Stimulated activated CD4-positive, alpha-beta T cell treated with anti-CD3 and anti-CD28 coated beads, Interleukin-1b, Interleukin-23, amount 100 ng/mL, for 24 hours (primary cell): ENCODE measurements around the gene OTUB2.

Experiments used
- DNase-seq, 4 experiments: peaks; one replicate each; pipeline ENCODE4 v3.0.0-alpha.2; 2020; ENCODE audit warnings: low read depth in 4 of 4, low spot score in 1 of 4

Gene OTUB2

DNA sequence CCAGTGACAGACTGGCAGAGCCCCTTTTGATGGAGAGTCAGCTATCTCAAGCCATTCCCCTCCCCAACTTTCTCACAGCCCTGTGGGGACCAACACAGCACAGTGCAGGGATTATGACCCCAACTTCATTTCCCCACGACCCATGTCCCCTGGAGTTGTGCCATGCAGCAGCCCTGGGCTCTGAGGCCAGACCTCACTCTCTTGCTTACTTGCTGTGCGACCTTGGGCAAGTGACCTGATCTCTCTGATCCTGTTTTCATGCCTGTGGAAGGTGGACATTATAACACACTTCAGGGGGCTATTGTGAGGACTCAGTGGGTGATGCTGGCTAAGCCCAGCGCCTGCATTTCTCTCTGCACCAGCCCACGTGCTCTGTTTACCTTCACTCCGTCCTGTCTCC is 14.1 kb downstream of the OTUB2 start:
- no peak for DNase-seq

DNA sequence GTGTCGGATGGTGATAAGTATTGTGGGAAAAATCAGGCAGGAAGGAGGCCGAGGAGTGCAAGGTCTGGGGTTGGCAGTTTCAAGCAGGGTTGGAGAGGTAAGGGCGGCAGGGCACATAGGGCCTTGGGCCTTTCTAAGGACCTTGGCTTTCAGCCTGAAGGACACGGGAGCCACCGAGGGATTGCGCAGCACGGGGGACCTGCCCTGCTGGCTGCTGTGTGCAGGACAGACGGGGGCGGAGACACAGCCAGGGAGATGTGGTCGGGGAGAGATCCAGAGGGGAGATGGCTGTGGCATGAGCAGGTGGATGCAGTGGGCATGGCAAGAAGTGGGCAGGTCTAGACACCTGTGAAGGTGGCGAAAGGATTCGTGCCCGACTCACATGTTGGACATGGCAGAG is 14.7 kb downstream of the OTUB2 start:
- no peak for DNase-seq

DNA sequence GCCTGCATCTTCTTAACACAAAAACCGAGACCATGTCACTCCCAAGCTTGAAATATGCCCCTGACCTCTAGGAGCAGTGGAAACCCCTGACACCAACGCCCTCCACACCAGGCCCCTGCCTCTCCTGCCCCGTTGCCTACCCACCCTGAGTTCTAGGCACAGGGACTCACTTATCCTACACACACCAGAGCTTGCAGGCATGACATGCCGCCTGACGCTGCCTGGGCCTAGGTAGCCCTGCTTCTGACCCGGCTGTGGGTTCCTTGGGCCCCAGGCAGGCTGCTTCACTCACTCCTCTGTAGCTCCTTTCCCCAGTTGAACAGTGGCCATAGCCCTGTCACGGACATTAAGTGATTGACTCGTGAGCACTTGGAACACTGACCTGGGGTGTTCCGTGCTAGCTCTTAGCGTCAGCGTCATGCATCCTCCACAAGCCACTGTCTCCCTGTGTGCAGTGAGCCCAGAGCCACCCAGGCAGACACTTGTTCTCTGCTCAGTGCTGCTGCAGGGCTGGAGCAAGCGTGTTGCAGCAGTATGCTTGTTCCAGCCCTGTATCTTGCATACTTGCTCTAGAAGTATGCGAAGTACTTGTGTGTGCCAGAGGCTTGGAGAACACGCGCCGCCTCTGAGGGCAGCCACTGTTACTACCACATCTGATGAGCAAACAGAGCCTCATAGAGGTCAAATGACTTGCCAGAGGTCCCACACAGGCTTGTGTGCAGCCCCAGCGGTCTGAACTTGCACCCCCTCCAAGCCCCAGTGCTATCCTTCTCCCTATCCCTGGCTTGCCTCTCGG is 15.6 kb downstream of the OTUB2 start:
- no peak for DNase-seq

DNA sequence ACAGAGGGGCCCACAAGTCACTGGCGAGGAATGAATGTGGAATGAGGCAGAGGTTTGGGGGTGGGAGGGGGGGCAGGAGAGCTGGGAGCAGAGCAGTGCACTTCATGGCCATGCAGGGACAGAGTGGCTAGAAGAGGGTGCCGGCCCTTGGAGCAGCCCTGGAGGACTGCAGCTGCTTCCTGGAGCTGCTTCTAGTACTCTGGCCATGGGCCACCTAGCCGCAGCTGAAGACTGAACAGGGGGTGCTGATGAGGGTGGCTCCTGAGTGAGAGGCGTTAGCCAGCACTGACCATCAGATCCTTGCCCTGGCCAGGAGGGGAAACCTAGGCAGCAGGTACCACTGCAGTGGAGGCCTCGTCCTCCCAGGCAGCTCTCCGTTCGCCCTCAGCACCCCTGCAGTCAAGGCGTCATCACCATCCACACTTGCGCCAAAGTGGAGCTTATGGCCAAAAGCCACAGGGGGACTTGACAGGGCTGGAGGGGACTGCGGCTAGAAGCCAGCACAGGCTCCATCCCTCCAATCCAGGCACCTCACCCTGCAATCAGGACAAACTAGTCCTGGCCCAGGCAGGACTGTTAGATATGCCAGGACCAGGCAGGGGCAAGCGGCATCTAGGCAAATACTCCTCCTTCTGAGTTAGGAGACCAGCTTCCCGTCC is 16.4 kb downstream of the OTUB2 start:
- DNase-seq, result no peak

DNA sequence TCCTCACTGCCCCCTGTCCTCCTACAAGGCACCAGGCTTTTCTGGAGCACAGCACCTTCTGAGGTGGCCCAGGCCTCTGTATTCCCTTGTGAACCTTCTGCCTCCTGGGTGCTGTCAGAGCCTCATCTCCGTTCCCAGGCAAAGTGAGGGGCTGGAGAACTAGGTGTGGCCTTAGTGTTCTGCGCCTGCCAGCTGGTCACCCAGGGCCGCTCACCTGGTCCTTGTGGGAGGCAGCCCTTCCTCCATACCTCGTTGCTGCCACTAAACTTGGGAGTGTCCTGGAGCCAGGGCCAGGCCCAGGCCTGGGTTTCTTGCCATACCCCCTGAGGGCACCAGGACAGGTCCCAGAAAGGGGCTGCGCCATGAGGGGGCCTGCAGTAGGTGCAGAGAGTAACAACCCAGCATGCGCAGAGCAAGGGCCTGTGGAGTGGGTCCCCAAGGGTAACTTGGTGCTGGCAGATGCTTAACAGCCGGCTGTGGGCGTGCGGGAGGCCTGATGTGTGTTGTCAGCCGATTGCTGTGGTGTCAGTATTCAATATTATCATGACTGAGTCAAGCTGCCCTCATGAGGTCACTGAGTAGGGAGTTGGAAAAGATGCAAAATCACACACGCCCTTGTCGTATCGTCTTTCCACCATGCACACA is 17.1 kb downstream of the OTUB2 start:
- no peak for DNase-seq

DNA sequence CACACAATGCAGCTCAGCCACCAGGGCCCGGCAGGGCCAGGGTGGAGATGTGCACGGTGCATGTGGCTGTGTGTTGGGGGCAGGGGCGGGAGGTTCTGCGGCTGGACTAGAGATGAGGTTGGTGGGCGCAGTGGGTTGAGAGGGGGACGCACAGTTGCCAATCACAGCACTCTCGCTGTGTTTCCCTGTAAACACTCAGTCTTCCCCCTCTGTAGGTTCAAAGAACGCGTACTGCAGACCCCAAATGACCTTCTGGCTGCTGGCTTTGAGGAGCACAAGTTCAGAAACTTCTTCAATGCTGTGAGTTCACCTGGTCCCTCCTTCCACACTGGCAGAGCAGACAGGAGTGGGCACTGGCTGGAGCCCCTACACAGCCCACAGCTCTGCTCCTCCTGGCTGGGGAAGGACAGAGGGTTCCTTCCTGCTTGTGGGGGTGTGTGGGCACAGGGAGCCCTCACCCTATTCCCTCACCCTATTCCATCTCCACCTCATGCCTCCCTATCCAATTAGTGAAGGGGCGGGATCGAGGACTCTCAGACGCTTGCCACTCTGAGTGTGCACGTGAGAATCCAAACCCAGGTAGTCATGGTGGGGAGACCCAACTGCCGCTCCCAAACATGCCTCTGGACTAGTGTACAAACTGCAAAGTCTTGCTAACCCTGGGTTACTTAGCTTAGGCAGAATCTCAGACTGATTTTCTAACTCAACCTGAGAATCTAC is 17.8 kb downstream of the OTUB2 start:
- DNase-seq, result no peak

DNA sequence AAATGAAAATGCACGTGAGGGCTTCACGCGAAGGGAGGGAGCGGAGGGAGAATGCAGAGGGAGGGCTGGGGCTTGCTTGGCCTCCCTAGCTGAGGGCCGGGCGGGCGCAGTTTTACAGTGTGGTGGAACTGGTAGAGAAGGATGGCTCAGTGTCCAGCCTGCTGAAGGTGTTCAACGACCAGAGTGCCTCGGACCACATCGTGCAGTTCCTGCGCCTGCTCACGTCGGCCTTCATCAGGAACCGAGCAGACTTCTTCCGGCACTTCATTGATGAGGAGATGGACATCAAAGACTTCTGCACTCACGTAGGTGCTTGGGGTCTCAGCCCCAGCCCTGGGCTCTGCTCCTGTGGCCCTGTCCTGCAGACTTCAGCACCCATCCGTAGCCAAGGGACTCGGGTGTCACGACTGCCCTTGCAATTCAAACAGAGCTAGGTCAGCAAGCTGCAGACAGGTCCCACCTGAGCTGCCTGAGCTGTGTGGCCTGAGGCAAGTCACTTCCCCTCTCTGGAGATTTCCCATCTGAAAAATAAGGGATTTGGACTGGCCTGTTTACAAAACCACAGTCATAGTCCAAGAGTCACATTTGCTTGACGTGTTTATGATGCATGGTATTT is 18.4 kb downstream of the OTUB2 start:
- DNase-seq, result no peak

DNA sequence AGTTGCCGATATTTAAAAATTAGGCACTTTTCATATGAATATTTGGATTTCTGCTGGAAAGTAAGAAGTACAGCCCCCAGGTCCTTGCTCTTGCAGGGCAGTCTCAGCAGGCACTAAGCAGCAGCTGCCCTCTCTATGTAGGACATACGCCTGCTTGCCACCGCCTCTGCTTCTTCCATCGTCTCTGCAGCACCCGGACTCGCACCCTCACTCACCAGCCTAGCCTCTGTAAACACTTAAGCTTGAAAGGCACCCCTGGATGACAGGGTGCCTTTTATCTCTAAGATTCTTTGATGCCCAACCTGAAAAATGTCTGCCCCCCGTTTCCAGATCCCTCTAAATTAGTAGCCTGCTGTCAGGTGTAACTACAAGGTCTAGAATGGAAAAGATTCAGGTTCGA is 19.0 kb downstream of the OTUB2 start:
- DNase-seq, result no peak

DNA sequence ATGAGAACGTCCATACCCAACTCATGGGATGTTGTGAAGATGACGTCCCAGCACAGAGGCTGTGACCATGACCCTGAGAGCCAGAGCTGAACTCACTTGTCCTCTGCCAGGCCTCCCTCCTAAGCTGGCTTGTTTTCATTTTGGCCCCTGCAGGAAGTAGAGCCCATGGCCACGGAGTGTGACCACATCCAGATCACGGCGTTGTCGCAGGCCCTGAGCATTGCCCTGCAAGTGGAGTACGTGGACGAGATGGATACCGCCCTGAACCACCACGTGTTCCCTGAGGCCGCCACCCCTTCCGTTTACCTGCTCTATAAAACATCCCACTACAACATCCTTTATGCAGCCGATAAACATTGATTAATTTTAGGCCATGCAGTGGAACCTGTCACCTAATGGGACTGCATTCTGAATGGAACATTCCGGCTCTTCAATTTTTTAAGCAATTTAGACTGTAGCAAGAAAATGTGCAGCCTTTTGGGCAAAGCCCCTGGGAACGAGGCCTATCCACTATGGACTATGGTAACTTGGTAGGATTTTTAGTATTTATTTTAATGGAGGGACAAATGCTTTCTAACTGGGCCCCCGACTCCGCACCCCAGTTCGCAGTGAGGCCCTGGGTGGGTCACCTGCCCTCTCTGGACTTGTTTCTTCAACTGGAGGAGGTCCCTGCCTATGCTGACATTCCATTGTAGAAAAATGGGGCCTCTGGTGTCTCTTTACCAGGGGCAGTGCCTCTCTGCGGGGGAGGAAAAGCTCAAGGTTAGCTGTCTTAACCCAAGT is 19.6 kb downstream of the OTUB2 start:
- DNase-seq, result no peak

DNA sequence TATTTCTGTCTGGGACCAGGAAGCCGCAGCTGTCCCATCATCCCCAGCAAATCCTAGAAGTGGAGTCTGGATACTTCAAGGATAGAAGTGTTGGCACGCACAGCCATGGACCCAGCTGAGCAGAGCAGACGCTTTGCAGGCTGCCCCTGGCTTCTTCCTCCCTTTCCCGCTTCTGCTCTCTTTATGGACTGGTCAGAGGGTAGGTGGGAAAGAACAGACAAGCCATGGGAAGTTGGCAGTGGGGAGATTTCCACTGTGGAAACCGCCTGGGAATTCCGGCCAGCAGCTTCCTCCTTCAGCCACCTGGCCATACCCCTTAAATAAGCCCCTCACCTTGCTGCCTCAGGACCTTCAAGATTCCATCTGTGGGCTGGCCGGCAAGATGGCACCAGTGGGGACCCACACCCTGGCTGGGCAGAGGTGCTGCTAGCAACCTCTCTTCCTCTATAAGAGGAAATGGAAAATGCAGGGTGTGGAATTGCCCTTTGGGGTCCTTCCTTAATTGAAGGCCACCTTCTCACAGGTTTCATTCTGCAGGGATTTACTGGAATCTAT is 20.6 kb downstream of the OTUB2 start:
- DNase-seq, result no peak

DNA sequence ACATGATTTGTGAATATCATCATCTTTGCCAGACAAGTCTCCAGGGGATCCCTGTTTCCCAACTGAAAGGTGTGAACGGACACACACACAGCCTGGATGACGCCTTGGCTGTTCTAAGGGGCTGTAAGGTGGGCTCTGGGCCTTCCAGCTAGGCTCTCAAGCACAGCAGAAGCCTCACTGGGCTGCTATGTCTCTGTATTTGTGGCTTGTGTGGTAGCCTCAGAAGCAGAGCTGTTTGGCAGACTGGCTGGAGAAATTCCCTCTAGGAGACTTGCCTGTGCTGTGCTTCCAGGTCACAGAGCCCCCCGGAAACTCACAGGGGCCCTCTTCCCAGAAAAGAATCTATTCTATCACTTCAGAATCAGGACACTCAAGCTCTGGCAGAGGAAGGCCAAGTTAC is 21.4 kb downstream of the OTUB2 start:
- DNase-seq, result no peak

DNA sequence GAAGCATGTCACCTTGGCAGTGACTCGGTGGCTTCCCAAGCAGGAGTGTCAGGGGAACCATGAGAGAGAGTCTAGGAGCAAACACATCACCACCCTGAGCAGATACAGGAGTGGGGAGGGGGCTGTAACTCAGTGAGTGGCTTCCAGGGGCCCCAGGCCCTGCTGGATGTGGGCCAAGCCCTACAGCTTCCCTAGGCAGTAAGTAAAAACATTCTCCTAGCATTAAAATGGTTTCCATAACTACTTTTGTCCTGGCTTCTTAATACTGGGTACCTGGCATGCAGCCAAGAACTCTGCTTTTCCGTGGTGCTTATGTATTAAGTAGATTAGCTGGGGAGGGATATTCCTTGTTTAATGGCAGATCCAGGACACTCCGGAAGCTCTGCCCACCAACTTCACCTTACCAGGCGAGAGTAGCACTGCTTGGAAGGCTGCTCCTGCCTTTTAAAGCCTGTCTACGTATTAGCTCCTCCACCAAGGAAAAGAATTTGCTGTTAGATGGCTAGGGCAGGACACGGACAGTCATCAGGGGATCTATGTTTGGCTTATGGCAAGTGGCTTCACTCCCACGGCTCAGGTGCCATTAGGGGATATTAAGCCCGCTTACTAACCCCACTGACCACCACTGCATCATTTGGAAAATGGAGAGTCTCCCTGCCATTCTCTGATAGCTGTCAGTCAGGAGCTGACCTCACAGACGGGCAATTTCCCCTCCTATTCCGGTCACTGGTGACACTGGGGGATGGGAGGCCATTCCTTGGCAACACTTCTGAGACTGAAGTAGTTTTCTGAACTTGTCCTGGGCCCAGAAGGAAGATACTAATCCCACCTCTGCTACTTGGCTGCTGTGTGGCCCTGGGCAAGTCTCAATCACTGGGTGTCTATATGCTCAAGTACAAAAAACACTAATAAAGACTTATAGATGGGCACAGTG is 22.8 kb downstream of the OTUB2 start:
- DNase-seq, result no peak

DNA sequence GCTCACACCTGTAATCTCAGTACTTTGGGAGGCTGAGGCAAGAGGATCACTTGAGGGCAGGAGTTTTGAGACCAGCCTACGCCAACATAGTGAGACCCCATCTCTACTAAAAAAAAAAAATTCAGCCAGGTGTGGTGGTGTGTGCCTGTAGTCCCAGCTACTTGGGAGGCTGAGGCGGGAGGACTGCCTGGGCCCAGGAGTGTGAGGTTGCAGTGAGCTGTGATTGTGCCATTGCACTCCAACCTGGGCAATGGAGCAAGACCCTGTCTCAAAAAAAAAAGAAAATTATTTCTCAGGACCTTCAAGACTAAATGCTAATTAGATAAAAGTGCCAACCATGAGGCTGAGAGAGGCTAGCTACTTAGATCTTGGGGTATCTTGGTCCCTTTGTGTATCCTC is 23.5 kb downstream of the OTUB2 start:
- DNase-seq, result no peak

DNA sequence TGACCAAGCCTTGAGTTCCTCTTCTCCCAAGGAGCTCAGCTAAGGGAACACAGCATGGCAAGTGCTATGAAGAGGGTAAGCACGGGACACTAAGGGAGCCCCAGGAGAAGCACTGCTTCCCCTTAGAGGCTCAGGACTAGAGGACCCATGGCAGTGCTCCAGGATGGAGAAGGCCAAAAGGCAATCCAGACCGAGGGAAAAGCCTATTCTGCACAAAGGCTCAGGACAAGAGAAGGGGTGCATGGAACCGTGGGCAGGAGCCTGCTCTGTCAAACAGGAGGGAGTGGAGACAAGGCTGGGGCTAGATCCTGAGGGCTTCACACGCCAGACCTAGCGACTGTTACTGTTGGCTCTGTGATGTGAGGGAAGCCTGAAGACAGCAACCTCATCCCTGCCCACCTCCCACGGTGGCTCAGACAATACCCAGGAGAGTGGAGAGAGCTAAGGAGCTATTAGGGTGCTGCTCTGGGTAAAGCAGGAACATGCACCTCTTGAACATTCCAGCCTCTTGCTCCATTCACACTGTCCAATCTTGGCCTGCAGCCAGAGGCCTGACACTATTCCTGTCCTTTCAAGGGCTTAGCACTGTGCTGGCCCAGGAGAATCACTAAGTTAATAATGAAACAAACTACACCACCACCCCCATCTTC is 24.2 kb downstream of the OTUB2 start:
- DNase-seq, result no peak

DNA sequence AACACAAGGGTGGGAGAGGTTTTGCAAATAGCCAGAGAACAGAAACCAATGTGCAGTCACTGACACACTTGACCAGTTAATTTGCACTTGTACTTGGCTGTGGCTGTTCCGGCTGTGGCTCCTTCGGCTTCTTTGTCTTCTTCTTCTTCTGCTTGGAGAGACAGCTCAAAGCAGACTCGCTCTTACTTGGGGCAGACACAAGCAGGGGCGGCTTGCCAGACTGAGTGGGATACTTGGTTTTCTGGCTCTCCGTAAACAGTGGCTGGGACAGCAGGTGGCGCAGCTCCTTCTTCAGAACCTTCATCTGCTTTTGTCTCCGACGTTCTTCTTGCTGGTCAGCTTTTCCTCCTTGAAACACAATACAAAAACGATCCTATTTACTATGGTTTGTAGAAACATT is 25.0 kb downstream of the OTUB2 start:
- DNase-seq, result no peak

DNA sequence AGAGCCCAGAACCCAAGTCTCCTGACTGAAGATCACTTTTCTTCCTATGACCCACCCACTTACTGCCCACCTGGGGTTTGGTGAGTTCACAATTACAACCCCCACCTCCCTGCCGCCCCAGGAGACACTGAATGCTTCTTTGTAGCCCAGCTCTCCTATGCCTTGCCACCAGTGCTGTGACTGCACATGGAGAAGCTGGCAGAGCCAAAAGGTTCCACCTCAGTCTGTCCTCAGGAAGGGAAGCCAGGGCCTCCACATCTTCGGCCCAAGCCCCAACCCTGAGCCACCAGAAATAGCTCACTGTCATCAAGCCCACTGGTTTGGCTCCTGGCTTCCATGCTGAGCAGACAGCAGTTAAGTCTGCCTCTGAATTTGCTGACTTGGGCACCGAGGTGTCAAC is 25.6 kb downstream of the OTUB2 start:
- DNase-seq, result no peak

DNA sequence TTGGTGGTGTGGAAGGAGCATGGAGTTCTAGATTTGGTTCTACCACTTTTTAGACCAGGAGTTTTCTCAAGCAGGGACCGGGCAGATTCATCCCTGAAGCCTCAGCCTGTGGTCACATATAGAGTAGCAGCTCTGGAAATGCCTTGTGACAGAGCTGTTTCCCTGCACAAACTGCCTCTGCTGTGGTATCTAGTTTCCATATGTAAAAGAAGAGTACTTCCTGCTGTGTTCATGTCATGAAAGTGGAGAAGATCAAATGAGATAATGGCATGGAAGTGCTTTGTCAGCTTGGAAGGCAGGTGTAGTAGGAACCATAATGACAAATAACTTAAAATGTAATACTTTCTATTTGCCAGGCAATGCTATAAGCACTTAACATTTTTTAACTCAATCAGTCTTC is 26.1 kb downstream of the OTUB2 start:
- no peak for DNase-seq

DNA sequence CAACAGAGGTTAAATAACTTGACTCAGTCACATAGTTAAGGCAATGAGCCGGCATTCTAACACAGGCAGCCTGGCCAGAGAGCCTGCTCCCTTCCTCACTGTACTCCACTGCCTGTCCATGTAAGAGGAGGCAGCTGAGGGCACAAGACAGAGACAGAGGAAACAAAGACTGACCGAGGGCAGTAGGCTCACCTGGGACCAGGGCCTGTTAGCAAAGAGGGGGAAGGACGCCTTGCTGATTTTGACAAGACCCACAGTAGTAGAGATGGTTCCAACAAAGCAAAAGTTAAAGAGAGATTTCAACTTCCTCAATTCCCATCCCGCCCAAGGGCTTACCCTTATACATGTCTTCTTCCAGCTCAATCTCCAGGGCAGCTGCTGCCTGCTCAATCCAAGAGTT is 26.5 kb downstream of the OTUB2 start:
- DNase-seq, result no peak

DNA sequence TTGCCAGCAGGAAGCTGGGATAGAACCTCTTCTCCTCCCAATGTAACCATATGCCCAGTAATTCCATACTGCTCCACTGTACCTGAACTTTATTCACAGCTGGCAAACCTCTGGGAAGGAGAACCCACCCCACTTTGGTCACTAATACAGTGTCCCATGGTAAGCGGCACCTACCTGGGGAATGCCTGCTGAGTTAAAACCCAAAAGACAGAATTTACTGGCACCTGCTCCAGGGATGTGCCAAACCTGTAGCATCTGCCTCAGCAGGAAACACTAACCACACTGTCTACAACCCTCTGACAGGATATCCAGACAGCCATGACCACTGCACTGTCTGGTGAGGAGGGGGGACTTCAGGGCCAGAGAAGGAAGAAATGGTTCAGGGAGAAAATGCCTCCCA is 28.3 kb downstream of the OTUB2 start:
- no peak for DNase-seq
